ENCODE data around the gene TBC1D17. TPM values are rescaled to one million over a fixed set of nuclear protein-coding genes. Genes with fewer than 3 reads are reported as not detected.
"Not testable (repeated sequence)": the region's sequence is repeated elsewhere in the genome, so short reads cannot be mapped to it uniquely, and the experiment has no call there.

Gene TBC1D17
- total RNA-seq, 1 donor from 2014 or later: 47.5 TPM

GRCh38 chr19:49923055-49924003 lies 45.8 kb downstream of the TBC1D17 start:
- no peak for DNase-seq
- Histone ChIP-seq H3K9me3 (replicated peaks) (no peaks in the 10 kb centered on the region), H3K36me3 (peaks cover 64% of the 10 kb centered on the region), H3K27me3 (ENCODE audit: low read depth) (no peaks in the 10 kb centered on the region), H3K27ac (replicated peaks) (no peak overlapping the region), H3K4me3 (no peak overlapping the region), H3K4me1 (peaks cover 35% of the 10 kb centered on the region)
- intact Hi-C loops (cut with micrococcal nuclease): no loop called here
- no peak for TF ChIP-seq CTCF (IDR thresholded peaks at IDR 0.05; ENCODE audit: borderline replicate concordance)

GRCh38 chr19:49924004-49924880 lies 46.7 kb downstream of the TBC1D17 start:
- no peak for TF ChIP-seq CTCF (IDR thresholded peaks at IDR 0.05; ENCODE audit: borderline replicate concordance)
- H3K27me3 ChIP-seq (ENCODE audit: low read depth): no peaks in the 10 kb centered on the region
- H3K36me3 ChIP-seq: peaks cover 64% of the 10 kb centered on the region
- no peak overlapping the region for H3K27ac ChIP-seq (replicated peaks)
- no peaks in the 10 kb centered on the region for H3K9me3 ChIP-seq (replicated peaks)
- H3K4me1 ChIP-seq: peaks cover 44% of the 10 kb centered on the region
- H3K4me3 ChIP-seq: no peak overlapping the region
- no peak for DNase-seq
- intact Hi-C loops (cut with micrococcal nuclease): no loop called here

GRCh38 chr19:49924881-49925210 lies 47.3 kb downstream of the TBC1D17 start:
- H3K4me3 ChIP-seq; DNase-seq; H3K9me3 ChIP-seq (replicated peaks); intact Hi-C loops (cut with micrococcal nuclease); H3K27me3 ChIP-seq (ENCODE audit: low read depth); H3K27ac ChIP-seq (replicated peaks): not testable (repeated sequence)
- H3K4me1 ChIP-seq: peaks cover 45% of the 10 kb centered on the region
- peaks cover 64% of the 10 kb centered on the region for H3K36me3 ChIP-seq

- TF ChIP-seq CTCF (IDR thresholded peaks at IDR 0.05; ENCODE audit: borderline replicate concordance): no peak
- DNase-seq: no peak
- intact Hi-C loops (cut with micrococcal nuclease): no loop called here
- H3K27ac ChIP-seq (replicated peaks): no peak overlapping the region
- no peak overlapping the region for H3K4me3 ChIP-seq
- H3K27me3 ChIP-seq (ENCODE audit: low read depth): no peaks in the 10 kb centered on the region
- H3K36me3 ChIP-seq: peaks cover 64% of the 10 kb centered on the region
- peaks cover 45% of the 10 kb centered on the region for H3K4me1 ChIP-seq
- H3K9me3 ChIP-seq (replicated peaks): no peaks in the 10 kb centered on the region
These were observed 48.0 kb downstream of the TBC1D17 start for GRCh38 chr19:49925486-49925885.

GRCh38 chr19:49926515-49926914 lies 49.0 kb downstream of the TBC1D17 start:
- no peak overlapping the region for H3K27ac ChIP-seq (replicated peaks)
- peaks cover 58% of the 10 kb centered on the region for H3K36me3 ChIP-seq
- no peak for DNase-seq
- no peaks in the 10 kb centered on the region for H3K9me3 ChIP-seq (replicated peaks)
- H3K4me1 ChIP-seq: peaks cover 45% of the 10 kb centered on the region
- TF ChIP-seq CTCF (IDR thresholded peaks at IDR 0.05; ENCODE audit: borderline replicate concordance): no peak
- H3K27me3 ChIP-seq (ENCODE audit: low read depth): no peaks in the 10 kb centered on the region
- intact Hi-C loops (cut with micrococcal nuclease): no loop called here
- H3K4me3 ChIP-seq: no peak overlapping the region

Data from left ventricle myocardium inferior (tissue), 1 donor.